ENCODE measurements around the gene TMEM145.
"Not testable (repeated sequence)": the region's sequence is repeated elsewhere in the genome, so short reads cannot be mapped to it uniquely, and the experiment has no call there.

Gene TMEM145

GRCh38 chr19:42313096-42313839 is at the start of gene TMEM145:
Gene TMEM145, plus strand, starts transcription at chr19:42313309. Its CDS starts 68 bp downstream, at chr19:42313377.
- no peak for DNase-seq (ENCODE audit: low spot score)

GRCh38 chr19:42266105-42266504 is 47.0 kb upstream of the TMEM145 start:
- DNase-seq (ENCODE audit: low spot score), result not testable (repeated sequence)

GRCh38 chr19:42266928-42267603 is 46.0 kb upstream of the TMEM145 start:
- DNase-seq (ENCODE audit: low spot score), result not testable (repeated sequence)

DNA sequence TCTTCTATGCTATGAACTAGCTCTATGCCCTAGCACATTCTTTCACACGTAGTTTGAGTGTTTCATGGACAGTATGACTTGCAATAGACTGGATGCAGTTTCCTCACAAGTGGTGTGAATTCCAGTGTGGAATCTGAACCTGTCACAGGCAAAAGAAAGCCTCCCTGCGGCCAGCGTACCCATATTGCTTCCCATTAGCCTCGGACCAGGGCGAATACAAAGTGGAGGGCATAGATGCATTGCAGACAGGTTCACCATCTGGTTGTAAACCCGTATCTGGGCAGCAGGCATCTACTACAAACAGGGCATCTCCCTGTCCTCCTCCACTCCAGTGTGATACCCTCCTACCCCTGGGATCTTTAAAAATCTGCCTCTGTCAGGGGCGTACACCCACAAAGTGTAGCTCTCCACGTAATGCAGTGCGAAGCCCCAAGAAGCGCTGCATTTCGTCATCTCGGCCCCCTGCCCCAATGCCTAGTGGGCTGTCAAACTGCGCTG is 45.4 kb upstream of the TMEM145 start:
- DNase-seq (ENCODE audit: low spot score), result no peak

- DNase-seq (ENCODE audit: low spot score), result peak; percentile 99
These were observed 44.9 kb upstream of the TMEM145 start for GRCh38 chr19:42268142-42268703.

DNA sequence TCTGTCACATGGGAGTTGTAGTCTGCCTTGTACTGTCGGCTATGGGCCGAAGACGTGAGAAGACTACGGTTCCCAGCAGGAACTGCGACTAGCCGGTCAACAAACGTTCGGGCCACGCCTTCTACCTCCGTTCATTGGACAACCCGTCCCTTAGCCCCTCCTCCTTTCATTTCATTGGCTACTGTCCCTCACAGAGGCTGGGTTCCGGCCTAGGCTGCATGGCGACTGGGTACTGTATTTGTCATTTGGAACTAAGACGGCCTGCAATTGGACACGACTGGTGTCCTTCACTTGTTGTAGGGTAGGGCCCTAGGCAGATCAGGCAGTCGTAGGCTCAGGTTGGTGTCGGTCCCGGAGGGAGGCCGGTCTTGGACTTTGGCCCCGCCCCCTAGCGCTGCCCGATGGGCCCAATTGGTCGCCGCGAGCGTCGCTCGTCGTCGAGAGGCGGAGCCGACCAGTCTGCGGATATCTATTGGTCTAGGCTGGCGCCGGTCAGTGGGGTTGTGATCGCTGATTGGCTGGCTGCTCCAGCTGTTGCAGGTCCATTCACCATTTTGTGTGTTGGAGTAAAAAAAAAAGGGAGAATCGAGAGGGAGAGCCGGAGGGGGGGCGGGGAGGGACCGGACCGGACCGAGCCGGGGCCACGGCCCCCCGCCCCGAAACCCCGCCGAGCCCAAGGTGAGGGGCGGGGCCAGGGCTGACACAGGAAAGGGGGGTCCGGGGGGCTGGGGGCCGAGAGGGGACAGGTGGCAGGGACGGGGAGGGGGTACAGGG is 44.2 kb upstream of the TMEM145 start, which contains the start of gene CIC:
CIC (plus strand) TSS at position 549 of the 774 bp plus-strand sequence. CDS start 2,532 bp downstream, outside the sequence.
- peak; percentile 100 for DNase-seq (ENCODE audit: low spot score)

GRCh38 chr19:42269478-42270345 is 43.4 kb upstream of the TMEM145 start:
- peak; percentile 58 for DNase-seq (ENCODE audit: low spot score)

- peak; percentile 83 for DNase-seq (ENCODE audit: low spot score)
These were observed 42.6 kb upstream of the TMEM145 start for GRCh38 chr19:42270346-42271044.

- no peak for DNase-seq (ENCODE audit: low spot score)
These were observed 42.1 kb upstream of the TMEM145 start for GRCh38 chr19:42271045-42271419.

DNA sequence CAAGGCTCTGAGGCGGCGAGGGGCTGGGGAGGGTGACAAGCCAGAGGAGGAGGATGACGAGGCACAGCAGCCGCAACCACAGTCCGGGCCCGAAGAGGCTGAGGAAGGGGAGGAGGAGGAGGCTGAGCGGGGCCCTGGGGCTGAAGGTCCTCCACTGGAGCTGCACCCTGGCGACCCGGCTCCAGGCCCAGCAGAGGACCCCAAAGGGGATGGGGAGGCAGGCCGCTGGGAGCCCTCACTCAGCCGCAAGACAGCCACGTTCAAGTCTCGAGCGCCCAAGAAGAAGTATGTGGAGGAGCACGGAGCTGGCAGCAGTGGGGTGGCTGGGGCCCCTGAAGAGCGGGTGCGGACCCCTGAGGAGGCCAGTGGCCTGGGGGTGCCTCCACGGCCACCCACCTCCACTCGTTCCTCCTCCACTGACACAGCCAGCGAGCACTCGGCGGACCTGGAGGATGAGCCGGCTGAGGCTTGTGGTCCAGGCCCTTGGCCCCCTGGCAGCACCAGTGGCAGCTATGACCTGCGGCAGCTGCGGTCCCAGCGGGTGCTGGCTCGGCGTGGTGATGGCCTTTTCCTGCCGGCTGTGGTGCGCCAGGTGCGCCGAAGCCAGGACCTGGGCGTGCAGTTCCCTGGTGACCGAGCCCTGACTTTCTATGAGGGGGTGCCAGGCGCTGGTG is 41.1 kb upstream of the TMEM145 start:
- DNase-seq (ENCODE audit: low spot score), result no peak

GRCh38 chr19:42272535-42272897 is 40.6 kb upstream of the TMEM145 start:
- no peak for DNase-seq (ENCODE audit: low spot score)

GRCh38 chr19:42272989-42273406 is 40.1 kb upstream of the TMEM145 start:
- no peak for DNase-seq (ENCODE audit: low spot score)

- DNase-seq (ENCODE audit: low spot score), result no peak
These were observed 39.6 kb upstream of the TMEM145 start for GRCh38 chr19:42273407-42274064.

- no peak for DNase-seq (ENCODE audit: low spot score)
These were observed 38.9 kb upstream of the TMEM145 start for GRCh38 chr19:42274065-42274682.

- no peak for DNase-seq (ENCODE audit: low spot score)
These were observed 38.0 kb upstream of the TMEM145 start for GRCh38 chr19:42275103-42275502.

DNA sequence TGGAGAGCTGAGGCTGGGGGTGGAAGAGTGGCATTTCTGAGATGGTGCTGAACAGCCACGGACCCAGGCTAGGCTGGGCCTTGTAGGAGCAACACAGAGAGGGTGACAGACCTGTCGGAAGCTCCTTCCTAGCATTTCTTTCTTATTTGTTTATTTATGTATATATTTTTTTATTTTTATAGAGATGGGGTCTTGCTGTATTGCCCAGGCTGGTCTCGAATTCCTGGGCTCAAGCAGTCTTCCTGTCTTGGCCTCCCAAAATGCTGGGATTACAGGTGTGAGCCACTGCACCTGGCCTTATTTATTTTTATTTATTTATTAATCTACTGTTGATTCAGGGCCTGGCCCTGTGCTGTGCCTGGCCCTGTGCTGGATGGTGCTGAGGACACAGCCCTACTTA is 37.6 kb upstream of the TMEM145 start:
- DNase-seq (ENCODE audit: low spot score), result no peak

- DNase-seq (ENCODE audit: low spot score), result no peak
These were observed 36.8 kb upstream of the TMEM145 start for GRCh38 chr19:42276284-42276683.

GRCh38 chr19:42276821-42277220 is 36.3 kb upstream of the TMEM145 start:
- DNase-seq (ENCODE audit: low spot score), result no peak

Measured in hematopoietic multipotent progenitor cell treated with erythropoietin and hydrocortisone succinate and interleukin-3 and kit ligand, for 17 days (in vitro differentiated cells).